MM.1S (cell line): ENCODE measurements around the gene HBS1L.

Experiments
- DNase-seq: peaks from one replicate; pipeline ENCODE4 v3.0.0-alpha.2; 2015
- H2AFZ ChIP-seq: fragments of 300-600 bp; sonication (generic); 2 replicates; pipeline ENCODE4 v1.6.0; 2016; ENCODE audit warnings: antibody characterized with exemption, low read length
- H3F3A ChIP-seq: fragments of 300-600 bp; sonication (generic); 2 replicates; pipeline ENCODE4 v1.6.1; 2016; ENCODE audit warnings: mild to moderate bottlenecking, antibody characterized with exemption, low read length, moderate library complexity, mixed read lengths; ENCODE audit not compliant: insufficient read depth
- H3K27ac ChIP-seq: fragments of 300-600 bp; sonication (generic); 2 replicates; pipeline ENCODE4 v1.5.1; 2016; ENCODE audit warnings: mild to moderate bottlenecking, low read length
- H3K27me3 ChIP-seq: fragments of 300-600 bp; sonication (generic); replicated peaks from 2 replicates; pipeline ENCODE4 v1.6.0; 2016; ENCODE audit warnings: low read length; ENCODE audit not compliant: insufficient read depth
- H3K36me3 ChIP-seq: fragments of 300-600 bp; sonication (generic); replicated peaks from 2 replicates; pipeline ENCODE4 v1.6.1; 2016; ENCODE audit warnings: mild to moderate bottlenecking, low read length, mixed read lengths; ENCODE audit not compliant: insufficient read depth
- H3K4me1 ChIP-seq: fragments of 300-600 bp; sonication (generic); 2 replicates; pipeline ENCODE4 v1.6.1; 2016; ENCODE audit warnings: low read length, mixed read lengths
- H3K4me2 ChIP-seq: fragments of 300-600 bp; sonication (generic); 2 replicates; pipeline ENCODE4 v1.6.0; 2016; ENCODE audit warnings: low read depth, low read length
- H3K4me3 ChIP-seq: fragments of 300-600 bp; sonication (generic); 2 replicates; pipeline ENCODE4 v1.5.1; 2016; ENCODE audit warnings: low read length, mixed read lengths
- H3K79me2 ChIP-seq: fragments of 300-600 bp; sonication (generic); 2 replicates; pipeline ENCODE4 v1.6.1; 2016; ENCODE audit warnings: mixed run types, low read length, mixed read lengths
- H3K9ac ChIP-seq: fragments of 300-600 bp; sonication (generic); 2 replicates; pipeline ENCODE4 v1.6.1; 2016; ENCODE audit warnings: low read length, mixed read lengths
- H3K9me2 ChIP-seq: fragments of 300-600 bp; sonication (generic); replicated peaks from 2 replicates; pipeline ENCODE4 v1.6.1; 2016; ENCODE audit warnings: mild to moderate bottlenecking, low read length, mixed read lengths; ENCODE audit not compliant: insufficient read depth
- H3K9me3 ChIP-seq: fragments of 300-600 bp; sonication (generic); replicated peaks from 2 replicates; pipeline ENCODE4 v1.6.1; 2016; ENCODE audit warnings: mild to moderate bottlenecking, low read length, mixed read lengths; ENCODE audit not compliant: insufficient read depth
- H4K20me1 ChIP-seq: fragments of 300-600 bp; sonication (generic); 2 replicates; pipeline ENCODE4 v1.6.1; 2016; ENCODE audit warnings: mild to moderate bottlenecking, low read length, moderate library complexity, mixed read lengths; ENCODE audit not compliant: insufficient read depth
- CTCF ChIP-seq: fragments of 300-600 bp; sonication (generic); IDR thresholded peaks from 2 replicates; pipeline ENCODE4 v1.5.1; 2016; ENCODE audit warnings: antibody characterized with exemption, low read length, mixed read lengths
- EZH2 ChIP-seq: fragments of 300-600 bp; sonication (generic); optimal IDR thresholded peaks from 2 replicates; pipeline ENCODE3; 2017; ENCODE audit warnings: low read depth, mild to moderate bottlenecking, antibody characterized with exemption, low read length, mixed read lengths
- EZH2phosphoT487 ChIP-seq: fragments of 300-600 bp; sonication (generic); IDR thresholded peaks from 2 replicates; pipeline ENCODE4 v1.6.1; 2018; ENCODE audit warnings: antibody characterized with exemption, low read length

Gene HBS1L

DNA sequence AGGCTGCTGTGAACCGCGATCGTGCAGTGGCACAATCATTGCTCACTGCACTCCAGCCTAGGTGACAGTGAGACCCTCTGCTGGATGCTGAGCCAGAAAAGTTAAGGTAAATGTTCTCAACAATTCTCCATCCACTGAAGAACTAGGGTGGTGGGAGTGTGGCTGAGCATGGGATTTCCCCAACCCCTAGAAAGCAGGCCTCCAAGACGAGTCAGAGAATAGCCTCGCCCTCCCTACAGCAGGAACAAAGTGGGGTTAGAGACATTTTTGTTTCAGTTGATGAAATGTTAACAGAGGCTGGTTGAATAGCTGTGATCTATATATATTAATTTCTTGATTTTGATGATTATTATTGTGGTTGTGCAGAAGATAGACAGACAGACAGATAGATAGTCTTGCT lies 98.6 kb downstream of the HBS1L start:
- no peak for DNase-seq
- Histone ChIP-seq H3K4me3 (no peak overlapping the region), H3K27me3 (no peaks in the 10 kb centered on the region), H3K4me1 (no peaks in the 10 kb centered on the region), H3K79me2 (no peaks in the 10 kb centered on the region), H3F3A (no peaks in the 10 kb centered on the region), H2AFZ (no peak overlapping the region), H4K20me1 (no peaks in the 10 kb centered on the region), H3K4me2 (no peak overlapping the region), H3K9me2 (no peaks in the 10 kb centered on the region), H3K9me3 (no peaks in the 10 kb centered on the region), H3K36me3 (no peaks in the 10 kb centered on the region), H3K9ac (no peak overlapping the region), H3K27ac (no peak overlapping the region)
- TF ChIP-seq CTCF (no peak), EZH2phosphoT487 (no peak), EZH2 (no peak)

DNA sequence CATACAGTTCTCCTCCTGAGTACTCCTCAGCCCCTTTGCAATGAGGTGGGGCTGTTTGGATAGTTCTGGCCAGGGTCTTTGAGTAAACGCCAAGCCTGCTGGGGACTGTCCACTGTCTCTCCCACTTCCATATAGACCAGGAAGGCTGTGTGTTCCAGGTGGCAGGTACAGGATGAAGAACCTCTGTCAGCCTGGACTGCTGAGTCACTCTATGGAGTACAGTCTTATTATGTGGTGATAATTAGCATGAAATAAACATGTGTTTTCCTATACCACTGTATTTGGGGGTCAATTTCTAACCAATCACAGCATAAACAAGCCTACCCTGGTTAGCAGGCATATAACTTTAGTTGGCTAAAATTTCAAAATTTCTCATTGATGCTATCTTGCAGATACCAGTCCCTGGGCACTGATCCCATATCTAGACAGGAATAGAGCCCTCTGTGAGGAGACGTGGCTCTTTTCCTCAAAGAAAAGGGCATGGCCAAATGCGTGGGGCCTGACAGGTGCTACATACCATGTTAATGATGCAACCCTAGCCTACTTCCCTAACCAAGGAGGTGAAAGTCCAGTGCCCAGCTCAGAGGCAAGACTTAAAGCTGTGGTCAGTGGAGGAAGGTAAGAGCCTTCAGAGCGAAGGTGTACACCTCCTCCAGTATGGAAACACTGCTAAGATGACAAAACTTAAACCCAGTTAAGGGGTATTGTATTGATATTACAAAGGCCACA lies 100.2 kb downstream of the HBS1L start:
- no peak overlapping the region for H2AFZ ChIP-seq
- H3F3A ChIP-seq: no peaks in the 10 kb centered on the region
- H3K9me2 ChIP-seq: no peaks in the 10 kb centered on the region
- H4K20me1 ChIP-seq: no peaks in the 10 kb centered on the region
- no peaks in the 10 kb centered on the region for H3K79me2 ChIP-seq
- no peaks in the 10 kb centered on the region for H3K4me1 ChIP-seq
- no peak overlapping the region for H3K4me2 ChIP-seq
- no peak for DNase-seq
- no peaks in the 10 kb centered on the region for H3K27me3 ChIP-seq
- H3K9ac ChIP-seq: no peak overlapping the region
- no peak overlapping the region for H3K4me3 ChIP-seq
- H3K9me3 ChIP-seq: no peaks in the 10 kb centered on the region
- TF ChIP-seq EZH2 (no peak), EZH2phosphoT487 (no peak), CTCF (no peak)
- H3K27ac ChIP-seq: no peak overlapping the region
- no peaks in the 10 kb centered on the region for H3K36me3 ChIP-seq

DNA sequence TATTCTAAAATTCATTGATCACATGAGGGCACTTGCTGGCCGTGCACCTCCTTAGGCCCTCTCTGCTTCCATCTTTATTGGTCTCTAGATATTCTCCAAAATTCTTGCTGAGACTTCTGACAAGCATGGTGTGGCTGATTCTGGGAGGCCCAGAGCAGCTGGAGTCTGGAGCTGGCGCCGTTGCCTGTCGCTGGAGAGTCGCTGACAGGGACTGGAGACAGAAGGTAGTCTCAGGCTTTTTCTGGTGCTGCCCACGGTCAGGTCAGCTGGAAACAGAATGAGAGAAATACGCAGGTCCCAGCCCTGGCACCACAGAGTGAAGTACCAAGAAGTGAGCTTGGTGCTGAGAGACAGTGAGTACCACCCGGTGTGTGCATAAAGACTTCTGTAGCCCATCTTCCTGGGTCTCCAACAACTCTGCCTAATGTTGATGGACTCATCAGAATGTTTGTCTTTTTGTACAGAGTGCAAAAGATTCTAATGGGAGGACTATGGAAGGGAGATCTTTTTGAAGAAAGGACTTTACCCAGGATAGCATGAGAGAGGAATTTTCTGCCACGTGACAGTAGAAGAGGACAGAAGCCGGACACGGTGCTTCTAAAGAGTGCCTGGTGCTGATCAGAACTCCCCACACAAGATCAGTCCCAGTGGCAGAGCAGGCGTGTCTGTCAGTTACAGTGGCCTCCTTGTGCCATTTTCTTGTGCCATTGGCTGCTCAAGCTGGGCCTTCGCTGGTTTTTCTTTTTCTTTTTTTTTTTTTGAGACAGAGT lies 102.9 kb downstream of the HBS1L start:
- no peaks in the 10 kb centered on the region for H3K9me3 ChIP-seq
- no peaks in the 10 kb centered on the region for H3K27me3 ChIP-seq
- H3K9me2 ChIP-seq: no peaks in the 10 kb centered on the region
- no peak for TF ChIP-seq EZH2
- TF ChIP-seq EZH2phosphoT487: no peak
- no peak for TF ChIP-seq CTCF
- no peaks in the 10 kb centered on the region for H4K20me1 ChIP-seq
- H3F3A ChIP-seq: no peaks in the 10 kb centered on the region
- H3K9ac ChIP-seq: no peak overlapping the region
- no peak for DNase-seq
- H3K79me2 ChIP-seq: no peaks in the 10 kb centered on the region
- no peak overlapping the region for H3K4me3 ChIP-seq
- H3K27ac ChIP-seq: no peak overlapping the region
- H3K4me1 ChIP-seq: no peaks in the 10 kb centered on the region
- no peaks in the 10 kb centered on the region for H3K36me3 ChIP-seq
- no peak overlapping the region for H2AFZ ChIP-seq
- H3K4me2 ChIP-seq: no peak overlapping the region
